T1000 (cell line): Measurements from ENCODE around the gene FGL2.
"Not testable (repeated sequence)": the region's sequence is repeated elsewhere in the genome, so short reads cannot be mapped to it uniquely, and the experiment has no call there.

Experiments
- DNase-seq: peaks from one replicate; lab custom pipeline; 2025; ENCODE audit warnings: mixed read lengths; lab: John Stamatoyannopoulos, UW

Gene FGL2

DNA sequence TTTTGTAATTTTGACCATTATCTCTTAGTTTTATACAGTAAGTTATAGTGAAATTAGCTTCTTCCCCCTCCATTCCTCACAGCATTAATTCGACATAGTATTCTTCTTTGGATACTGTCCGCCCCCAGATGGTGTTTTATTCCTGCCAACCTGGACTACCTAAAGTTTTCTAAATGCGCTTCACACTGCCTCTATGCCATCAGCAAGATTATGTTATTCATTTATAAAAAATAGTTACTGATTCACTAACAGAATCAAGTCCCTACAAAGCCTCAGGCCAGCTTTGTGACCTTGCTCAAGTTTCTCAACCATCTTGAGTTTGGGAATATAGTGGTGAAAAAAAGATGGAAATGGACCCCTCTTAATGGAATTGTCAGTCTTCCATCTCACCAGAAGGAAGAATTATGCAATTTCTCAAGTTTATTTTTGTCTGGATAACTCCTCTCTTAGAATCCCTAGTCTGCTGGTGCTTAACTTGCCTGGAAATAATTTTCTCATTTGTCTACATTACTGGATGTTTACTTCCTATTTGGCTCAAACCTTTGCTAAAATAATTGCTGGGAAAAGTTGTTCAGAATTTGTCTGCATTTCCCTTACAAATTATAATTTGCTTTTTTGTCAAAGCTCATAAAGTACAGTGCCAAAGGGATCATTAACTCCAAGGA lies 16.7 kb upstream of the FGL2 start:
- no peak for DNase-seq

DNA sequence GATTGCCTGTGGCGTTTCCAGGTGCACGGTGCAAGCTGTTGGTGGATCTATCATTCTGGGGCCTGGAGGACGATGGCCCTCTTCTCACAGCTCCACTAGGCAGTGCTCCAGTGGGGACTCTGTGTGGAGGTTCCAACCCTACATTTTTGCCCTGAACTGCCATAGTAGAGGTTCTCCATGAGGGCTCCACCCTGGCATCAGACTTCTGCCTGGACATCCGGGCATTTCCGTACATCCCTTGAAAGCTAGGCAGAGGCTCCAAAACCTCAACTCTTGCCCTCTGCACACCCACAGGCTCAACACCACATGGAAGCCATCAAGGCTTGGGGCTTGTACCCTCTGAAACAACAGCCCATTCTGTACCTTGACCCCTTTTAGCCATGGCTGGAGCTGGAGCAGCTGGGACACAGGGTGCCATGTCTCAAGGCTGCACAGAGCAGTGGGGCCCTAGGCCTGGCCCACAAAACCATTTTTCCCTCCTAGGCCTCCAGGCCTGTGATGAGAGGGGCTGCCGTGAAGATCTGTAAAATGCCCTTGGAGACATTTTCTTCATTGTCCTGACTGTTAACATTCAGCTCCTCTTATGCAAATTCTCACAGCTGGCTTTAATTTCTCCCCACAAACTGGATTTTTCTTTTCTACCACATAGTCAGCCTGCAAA lies 10.0 kb upstream of the FGL2 start:
- DNase-seq = no peak

DNA sequence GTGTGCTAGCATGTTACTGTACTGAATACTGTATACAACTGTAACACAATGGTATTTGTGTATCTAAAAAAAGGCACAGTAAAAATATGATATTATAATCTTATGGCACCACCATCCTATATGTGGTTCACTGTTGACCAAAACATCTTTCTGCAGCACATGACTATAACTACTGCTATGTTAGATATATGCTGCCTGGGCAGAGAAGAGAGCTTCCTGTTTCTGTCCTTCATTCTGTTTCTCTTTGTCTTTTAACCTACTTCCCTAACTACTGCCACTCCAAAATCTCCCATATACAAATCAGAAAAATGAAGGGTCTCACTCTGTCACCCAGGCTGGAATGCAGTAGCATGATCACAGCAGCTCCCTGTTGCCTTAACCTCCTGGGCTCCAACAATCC lies 8.8 kb upstream of the FGL2 start:
- DNase-seq = no peak

DNA sequence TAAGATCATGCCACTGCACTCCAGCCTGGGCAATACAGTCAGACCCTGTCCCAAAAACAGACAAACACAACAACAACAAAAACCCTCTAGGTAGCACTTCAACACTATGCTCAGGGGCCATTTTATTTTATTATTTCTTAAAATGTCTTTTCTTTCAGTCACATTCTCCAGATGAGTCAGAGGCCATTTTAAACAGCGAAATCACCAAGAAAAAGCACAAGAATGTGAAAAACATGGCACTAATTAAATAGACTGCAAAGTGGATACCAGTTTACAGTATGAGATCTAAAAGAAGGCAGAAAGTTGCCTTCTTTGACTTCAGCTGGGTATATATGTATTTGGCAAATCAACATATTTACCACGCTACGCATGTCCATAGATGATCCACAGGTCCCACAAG lies 6.1 kb upstream of the FGL2 start:
- no peak for DNase-seq

DNA sequence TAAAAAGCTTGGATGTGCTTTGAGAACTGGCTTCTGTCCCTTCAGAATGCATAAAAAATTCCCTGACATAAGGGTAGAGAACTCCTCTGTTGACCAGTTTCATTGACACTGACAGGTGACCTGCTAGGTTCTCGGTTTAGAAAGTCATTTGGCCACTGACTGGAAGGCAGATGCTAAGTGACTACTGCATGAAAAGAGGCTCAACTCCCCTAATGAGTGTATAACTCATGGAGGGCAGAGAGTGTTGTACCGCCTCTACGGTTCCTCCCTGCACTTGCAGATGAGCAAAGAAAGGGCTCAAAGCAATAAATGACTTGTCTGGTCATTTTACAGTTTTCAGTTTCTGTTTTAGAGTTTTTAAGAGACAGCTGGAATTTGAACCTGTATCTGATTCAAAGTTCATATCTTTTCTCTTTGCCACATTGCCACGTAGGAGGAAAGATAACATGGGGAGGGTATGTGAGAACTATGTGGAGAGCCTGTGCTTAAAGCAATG lies 2.9 kb upstream of the FGL2 start:
- no peak for DNase-seq

DNA sequence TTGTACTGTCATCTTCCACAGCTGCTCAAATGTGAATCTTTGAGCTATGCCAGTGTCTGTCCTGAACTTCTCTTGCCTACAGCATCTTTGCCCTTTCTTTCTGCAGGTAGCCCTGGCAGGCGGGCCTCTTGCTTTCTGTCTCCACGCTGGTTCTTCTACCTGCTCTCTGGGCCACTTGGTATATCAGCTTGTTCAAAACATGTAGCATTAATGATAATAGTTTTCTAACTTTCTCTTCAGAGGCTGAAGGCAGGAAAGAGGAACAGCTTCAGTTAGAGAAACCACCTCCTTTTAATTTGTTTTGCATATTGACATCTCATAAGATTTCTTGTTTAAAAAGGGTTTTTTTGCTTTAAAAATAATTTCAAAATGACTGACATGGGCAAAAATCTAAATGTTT lies 923 bp upstream of the FGL2 start:
- DNase-seq = no peak

DNA sequence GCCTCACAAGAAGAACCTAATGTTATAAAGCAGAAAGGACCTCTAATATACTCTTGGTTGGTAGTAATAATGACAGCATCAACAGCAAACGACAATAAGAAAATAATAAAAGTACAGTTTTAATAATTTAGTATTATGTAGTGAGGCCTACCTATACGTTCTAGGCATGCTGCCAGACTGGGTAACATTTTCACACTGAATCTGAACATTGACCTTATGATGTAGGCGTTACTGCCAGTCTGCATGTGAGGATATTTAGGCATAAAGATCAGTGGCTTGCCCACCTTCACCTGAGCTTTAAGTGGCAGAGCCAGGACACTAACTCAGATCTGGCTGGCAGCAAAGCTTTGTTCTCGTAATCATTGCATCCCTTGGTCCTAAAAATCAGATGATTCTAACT lies 2.5 kb downstream of the FGL2 start:
- DNase-seq = no peak

DNA sequence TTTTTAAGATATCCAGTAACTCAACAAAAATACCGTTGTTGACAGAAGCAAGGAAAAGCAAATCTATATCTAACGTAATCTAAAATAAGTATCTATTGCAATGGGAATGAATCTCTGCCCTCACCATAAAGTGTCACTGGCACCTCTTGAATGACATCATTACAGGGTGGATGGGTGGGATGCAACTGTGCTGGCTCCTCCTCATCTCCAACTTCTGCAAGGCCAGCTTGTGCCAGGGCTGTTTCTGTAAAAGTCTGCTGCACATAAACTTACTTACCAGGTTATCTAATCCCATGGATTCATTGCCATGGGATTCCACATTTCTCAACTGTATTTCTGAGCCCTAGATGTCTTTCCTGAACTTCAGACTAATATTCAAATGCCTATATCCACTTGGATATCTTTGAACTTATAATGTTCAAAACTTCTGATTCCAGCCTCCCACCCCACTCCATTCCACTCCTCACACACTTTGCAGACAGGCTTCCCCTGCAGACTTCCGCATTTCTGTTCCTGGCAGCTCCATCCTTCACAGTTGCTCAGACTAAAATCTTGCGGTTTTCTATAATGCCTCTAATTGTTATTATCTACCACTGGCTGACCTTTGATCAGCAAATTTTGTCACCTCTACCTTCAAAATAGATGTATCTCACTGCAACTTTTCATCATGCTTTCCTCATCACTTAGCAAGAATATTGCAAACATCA lies 10.7 kb downstream of the FGL2 start:
- no peak for DNase-seq

DNA sequence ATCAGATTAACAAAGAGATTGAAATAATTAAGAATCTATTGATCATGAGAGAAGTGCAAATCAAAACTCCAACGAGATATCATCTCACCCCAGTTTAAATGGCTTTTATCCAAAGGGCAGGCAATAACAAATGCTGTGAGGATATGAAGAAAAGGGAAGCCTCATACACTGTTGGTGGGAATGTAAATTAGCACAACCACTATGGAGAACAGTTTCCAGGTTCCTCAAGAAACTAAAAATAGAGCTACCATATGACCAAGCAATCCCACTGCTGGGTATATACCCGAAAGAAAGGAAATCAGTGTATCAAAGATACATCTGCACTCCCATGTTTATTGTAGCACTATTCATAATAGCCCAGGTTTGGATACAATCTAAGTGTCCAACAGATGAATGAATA lies 13.8 kb downstream of the FGL2 start:
- DNase-seq = no peak

DNA sequence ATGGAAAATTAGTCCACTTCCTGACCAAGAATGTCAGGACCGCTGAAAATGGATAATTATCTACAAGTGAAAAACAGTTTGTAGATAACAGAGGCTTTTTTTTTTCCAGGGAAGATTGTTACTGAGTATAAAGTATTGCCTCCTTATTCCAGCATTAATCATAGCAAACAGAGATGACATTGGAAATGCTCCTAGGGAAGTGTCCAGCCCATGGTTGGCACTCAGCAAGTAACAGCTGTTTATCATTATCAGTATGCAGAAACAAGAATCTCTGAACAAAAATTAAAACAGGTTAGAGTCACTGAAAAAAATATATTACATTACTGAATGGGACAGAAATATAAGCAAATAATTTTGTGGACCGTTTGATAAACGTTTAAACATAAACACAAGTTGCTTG lies 14.6 kb downstream of the FGL2 start:
- DNase-seq = no peak

DNA sequence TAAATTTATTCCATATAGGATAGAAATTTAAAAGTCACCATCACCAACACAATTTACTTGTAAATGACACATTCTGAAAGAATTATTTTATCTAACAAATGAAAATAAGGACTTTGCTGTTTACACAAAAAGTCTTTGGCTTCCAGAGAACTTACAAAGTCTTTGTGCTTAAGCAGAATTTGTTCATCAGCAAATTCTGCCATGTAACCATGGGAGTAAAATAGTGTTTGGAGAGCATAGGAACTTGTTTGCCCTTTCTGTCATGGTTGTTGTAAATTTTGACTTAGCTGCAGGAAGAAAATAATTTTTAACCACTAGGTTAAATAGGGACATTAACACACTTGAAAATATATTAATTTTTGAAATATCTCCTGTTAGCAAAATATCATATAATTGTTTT lies 15.2 kb downstream of the FGL2 start:
- DNase-seq = no peak

DNA sequence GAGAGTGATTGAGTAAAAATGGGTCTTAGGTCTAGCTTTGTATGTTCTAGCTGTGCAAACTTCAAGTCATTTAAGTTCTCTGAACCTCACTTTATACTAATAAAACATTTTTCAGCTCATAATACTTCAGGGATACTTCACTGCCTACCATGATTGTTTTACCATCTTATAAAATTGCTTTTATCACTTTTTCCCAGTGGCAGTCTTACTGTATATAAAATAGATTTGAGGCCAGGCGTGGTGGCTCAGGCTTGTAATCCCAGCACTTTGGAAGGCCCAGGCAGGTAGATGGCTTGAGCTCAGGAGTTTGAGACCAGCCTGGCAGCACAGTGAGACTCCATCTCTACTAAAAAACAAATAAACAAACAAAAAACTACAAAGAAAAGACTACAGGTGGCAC lies 17.4 kb downstream of the FGL2 start:
- DNase-seq = no peak

DNA sequence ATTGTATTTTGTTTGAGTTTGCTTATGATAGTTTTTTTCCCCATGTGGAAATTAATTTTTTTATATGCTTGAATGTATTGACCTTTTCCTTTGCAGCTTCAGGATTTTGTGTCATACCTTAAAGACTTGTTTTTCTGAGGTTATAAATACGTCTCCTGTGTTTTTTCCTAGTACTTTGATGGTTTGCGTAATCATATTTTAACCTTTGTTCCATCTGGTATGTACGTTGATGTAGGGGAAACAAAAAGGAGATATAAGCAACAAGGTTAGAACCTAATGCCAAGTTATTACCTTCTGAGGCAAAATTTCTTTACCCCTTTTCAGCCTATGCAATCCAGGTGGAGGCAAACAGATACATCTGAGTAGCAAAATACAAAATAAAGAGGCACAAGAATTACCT lies 17.9 kb downstream of the FGL2 start:
- DNase-seq = no peak

DNA sequence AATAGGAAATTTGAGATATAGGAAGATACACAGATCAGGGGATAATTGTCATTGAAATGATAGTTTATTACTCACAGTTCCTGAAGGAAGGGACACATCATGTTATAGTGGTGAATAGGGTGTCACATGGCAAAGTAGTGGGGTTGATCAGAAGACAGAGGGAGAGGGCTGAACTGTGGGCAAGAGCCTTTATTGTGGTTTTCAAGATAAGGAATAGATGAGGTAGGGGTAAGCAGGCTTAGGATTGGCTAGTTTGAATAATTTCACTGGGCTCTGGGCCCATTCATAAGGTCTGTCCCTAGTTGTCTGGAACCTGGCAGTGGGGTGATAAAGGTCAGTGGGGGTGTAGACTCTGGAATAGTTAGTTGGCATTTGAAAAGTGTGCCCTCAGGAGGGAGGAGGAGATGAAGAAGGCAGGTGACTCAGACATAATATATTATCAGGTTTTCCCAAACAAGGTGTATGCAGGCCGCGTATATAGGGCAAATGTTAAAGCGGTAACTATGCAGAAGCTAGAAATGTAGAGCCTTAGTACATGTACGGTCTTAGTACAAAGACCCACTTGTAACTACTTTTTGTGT lies 18.5 kb downstream of the FGL2 start:
- DNase-seq = no peak

DNA sequence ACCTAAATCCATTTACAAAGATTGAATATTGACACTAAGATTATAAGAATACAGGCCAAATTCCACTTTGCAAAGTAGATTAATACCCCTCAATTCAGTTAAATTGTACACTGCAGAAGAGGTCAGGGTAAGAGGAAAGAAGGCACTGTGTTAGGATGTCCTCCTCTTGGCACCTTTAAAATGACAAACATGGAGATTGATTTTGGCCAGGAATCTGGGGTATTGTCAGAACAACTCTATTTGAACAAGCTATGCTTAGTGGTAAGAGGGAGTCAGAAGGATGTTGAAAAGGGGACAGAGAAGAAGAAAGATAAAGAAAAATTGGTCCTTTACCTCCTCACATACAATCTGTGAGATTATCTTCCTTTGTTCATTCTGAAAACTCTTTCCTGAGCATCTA lies 21.6 kb downstream of the FGL2 start:
- not testable (repeated sequence) for DNase-seq

DNA sequence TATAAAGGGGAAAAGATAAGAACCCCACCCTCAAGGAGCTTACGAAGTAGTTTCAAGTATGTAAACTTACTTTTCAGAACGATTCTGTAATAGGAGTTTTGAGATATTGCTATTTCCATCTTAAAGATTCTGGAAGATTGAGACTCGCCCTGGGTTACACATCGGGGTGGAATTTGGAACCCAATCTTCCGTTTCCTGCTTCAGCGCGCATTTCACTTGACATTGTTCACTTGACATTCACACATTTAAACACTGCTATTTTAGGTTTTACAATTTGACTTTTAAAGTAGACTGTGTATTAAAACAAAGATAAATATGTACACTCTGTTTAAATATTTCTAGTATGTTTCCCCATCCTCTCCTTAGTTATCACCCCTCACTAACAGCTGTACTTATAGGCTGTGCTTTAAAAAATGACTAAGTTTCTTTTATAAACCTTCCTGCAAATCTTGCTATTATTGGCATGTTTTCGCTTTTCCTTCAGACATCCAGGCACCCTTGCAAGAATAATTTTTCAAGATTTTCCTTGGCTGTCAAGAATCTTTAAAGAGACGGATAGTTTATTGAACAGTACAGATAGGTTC lies 22.2 kb downstream of the FGL2 start:
- DNase-seq = not testable (repeated sequence)

DNA sequence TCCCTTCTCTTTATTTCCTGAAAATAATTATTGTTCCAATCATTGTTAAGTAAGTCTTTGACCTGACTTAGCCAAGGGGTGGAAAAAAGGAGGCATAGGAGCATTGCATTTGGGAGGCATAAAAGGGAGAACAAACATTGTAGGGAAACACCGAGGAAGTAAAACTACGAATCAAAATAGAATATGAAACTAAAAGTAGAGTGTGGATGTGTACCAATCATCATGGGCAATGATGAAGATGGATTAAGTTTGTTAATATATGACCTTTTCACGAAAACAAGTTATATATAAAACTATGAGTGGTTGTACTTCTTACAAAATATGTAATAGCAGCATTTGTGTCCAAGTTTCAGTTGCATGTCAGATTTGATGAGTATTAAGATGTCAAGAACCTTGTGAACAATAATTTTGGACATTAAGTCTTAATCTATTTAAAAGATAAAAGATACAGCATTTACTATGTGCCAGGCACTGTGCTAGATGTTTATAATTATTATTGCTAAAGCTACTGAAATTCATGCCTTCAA lies 24.3 kb downstream of the FGL2 start:
- not testable (repeated sequence) for DNase-seq

DNA sequence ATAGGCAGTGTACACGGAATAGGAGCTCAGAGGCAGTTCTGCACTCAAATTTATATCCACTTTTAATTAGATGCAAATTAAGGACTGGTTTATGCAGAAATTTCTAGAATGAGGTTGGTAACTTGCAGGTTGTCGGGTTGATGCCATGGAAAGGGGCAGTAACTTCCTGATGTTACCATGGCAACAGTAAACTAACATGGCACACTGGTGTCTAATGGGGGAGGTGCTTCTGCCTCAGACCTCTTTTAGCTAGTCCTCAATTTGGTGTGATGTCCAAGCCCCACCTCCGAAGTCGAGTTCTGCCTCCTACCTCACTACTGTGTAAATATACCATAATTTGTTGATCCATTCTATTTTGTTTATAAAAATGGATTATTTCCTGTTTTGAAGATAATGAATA lies 25.2 kb downstream of the FGL2 start:
- not testable (repeated sequence) for DNase-seq

DNA sequence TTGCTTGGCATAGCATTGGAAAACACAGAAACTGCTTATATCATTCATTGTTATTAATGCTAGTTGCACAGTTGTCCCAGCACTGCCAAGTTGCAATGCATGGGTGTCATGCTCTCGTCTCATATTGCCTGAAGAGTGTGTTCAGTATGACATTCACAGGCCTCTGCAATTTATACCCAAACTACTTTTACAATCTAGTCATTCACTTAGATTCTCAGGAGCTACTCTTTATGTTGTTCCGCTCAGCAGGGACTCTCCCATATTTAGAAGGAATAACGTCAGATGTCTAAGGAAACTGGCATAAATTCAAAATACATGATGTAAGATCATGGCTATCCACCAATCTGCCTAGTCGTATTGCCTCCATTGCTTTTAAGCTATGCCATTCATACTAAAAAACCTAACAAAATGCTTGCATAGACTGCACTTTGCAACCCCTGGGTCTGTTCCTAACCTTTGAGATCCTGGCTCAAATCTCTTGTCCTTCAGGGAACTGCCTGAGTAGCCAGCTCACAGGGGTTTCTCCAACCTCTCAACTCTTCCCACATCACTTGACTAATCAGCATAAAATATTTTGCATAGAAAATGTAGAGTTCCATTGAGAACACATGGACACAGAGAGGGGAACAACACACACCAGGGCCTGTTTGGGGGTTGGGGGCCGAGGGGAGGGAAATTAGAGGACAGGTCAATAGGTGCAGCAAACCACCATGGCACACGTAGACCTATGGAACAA lies 27.0 kb downstream of the FGL2 start:
- DNase-seq = not testable (repeated sequence)

DNA sequence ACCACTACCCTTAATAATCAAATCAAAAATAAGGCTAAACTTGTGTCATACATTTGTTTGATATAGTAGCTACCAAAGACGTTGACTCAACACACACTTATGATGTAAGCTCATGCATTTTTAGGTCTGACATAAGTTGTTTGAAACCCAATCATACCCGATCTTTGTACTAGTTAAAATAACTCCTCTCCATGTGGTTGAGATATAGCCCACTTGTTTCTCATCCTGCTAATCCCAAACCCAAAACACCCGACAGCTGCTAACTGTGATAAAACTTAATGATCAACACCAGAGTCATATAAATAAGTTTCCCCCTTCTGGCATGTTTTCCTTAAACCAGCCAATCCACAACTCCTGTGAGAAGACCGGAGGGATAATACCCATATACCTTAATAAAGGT lies 28.5 kb downstream of the FGL2 start:
- DNase-seq = not testable (repeated sequence)

DNA sequence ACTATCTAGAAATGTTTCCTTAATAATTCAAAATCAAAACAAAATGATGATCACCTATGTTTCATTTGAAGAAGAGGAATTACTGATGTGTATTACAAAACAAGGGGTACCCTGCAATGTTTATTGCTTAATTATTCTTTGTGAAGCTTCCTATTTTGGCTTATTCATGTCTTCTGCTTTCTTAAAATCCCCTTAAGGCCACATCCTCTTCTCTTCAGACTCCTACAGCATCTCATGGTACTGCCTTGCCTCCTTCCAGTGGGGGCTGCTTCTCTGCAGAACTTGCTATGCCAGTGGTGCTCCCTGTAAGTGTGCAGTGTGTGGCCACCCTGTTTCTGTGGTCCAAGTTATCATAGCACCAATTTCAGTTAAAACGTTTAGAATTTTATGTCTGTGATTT lies 42.2 kb downstream of the FGL2 start:
- DNase-seq = no peak

DNA sequence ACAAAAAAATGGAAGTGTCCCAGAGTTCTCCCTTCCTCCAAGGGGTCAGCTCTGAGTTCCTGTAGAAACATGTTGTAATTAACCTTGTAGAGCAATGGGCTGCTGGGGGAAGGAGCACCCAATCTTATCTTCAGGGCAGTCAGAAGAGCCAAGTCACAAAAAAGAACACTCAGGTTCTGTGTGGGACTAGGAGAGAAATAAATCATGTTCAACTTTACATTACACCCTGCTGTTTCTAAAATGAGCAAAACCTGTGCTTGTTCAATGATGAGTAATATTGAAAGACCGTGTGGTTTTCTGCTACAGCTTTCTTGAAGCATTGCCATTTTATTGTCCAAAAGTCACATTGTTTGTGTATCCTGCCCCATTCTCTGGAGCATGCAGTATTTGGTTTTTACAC lies 42.6 kb downstream of the FGL2 start:
- not testable (repeated sequence) for DNase-seq
